Coronary artery (tissue), 2 donors: ENCODE measurements around the gene TMEM132D.

Source experiments
- DNase-seq: peaks from one replicate; pipeline ENCODE4 v3.0.0-alpha.2; 2017; ENCODE audit warnings: low spot score
- H3K27ac ChIP-seq, 2 donors: fragments of 200-600 bp; sonication (generic); one replicate each; pipeline ENCODE4 v1.5.1; 2016 to 2019
- H3K4me3 ChIP-seq: fragments of 200-600 bp; sonication (generic); 2 replicates; pipeline ENCODE4 v1.5.1; 2016; ENCODE audit warnings: mild to moderate bottlenecking, moderate library complexity
- TF ChIP-seq, protein P1 (sequence below): fragments of 200-600 bp; sonication (generic); IDR thresholded peaks from one replicate; pipeline ENCODE4 v1.5.1; 2019; ENCODE audit warnings: antibody characterized with exemption

The TMEM132D gene

DNA sequence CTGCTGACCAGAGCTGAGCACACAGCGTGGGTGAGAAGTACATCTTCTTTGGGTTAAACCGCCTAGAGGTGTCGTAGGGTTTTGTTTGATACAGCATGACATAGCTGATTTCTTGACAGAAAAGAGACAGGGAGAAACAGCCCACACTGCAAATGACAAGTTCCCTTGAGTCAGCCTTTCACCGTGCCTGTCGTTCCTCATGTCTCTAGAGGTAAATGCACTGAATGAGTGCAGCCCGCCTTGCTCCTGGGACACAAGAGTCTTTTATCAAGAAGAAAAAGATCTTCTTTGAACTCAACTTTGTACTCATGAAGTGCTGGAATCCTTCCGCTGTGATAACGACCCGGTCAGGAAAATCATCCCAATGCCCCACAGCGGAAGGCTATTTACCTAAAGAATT lies 77.6 kb downstream of the TMEM132D start:
- TF ChIP-seq, protein P1, sequence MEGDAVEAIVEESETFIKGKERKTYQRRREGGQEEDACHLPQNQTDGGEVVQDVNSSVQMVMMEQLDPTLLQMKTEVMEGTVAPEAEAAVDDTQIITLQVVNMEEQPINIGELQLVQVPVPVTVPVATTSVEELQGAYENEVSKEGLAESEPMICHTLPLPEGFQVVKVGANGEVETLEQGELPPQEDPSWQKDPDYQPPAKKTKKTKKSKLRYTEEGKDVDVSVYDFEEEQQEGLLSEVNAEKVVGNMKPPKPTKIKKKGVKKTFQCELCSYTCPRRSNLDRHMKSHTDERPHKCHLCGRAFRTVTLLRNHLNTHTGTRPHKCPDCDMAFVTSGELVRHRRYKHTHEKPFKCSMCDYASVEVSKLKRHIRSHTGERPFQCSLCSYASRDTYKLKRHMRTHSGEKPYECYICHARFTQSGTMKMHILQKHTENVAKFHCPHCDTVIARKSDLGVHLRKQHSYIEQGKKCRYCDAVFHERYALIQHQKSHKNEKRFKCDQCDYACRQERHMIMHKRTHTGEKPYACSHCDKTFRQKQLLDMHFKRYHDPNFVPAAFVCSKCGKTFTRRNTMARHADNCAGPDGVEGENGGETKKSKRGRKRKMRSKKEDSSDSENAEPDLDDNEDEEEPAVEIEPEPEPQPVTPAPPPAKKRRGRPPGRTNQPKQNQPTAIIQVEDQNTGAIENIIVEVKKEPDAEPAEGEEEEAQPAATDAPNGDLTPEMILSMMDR: no peak
- Histone ChIP-seq H3K27ac (no peak overlapping the region), H3K4me3 (no peak overlapping the region)
- DNase-seq: no peak

DNA sequence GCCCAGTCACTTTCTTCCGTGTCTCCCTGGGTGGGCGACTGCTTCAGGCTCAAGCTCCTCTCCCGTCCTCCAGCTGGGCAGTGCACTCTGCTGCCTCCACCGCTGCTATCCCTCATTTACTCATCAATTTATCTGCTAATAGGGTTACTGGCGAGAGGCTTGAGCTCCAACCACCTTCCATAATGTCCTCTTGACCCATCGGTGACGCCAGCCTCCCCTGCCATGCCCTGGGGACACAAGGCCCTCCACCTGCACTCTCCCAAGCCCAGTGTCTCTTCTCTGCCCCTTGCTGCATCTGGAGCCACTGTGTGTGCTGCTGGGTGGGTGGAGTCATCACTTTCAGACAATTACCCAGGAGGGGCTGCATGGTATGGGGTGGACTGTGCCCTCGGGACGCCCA lies 78.5 kb downstream of the TMEM132D start:
- H3K27ac ChIP-seq: no peak overlapping the region
- TF ChIP-seq, protein P1: no peak
- no peak for DNase-seq
- H3K4me3 ChIP-seq: no peak overlapping the region

DNA sequence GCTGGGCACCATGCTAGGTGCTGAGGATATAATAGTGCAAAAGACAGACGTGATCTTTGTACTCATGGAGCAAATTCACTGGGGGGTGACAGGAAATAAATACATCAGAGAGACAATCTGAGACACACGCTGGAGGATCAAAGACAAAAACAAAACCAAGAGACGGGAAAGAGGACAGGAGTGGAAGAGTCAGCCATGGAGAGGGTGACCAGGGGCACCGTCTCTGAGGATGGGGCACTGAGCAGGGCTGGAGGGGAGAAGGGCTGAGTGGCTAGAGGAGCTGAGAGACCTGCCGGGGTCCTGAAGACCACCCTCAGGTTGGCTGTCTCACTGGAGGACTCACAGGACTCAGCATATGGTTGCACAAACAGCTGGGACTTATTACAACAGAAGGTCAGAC lies 81.9 kb downstream of the TMEM132D start:
- Histone ChIP-seq H3K27ac (no peak overlapping the region), H3K4me3 (no peak overlapping the region)
- TF ChIP-seq, protein P1: no peak
- DNase-seq: no peak

DNA sequence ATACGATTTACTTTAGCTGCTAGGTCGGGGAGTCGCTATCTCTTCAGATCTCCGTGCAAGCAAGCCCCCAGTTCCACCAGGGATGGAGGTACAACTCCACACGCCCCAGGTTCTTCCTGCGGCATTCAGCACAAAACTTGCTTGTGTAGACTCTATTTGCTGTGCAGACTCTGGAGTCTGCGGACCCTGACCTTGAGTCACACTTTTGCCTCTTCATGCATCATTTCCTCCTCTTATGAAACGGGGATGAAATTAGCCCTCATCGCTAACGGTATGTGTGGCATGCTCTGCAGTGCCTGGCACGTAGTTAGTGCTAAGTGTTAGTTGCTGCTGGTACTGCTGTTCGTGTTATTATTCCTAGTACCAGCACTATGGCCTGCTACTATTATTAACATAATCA lies 84.4 kb downstream of the TMEM132D start:
- TF ChIP-seq, protein P1: no peak
- no peak for DNase-seq
- Histone ChIP-seq H3K4me3 (no peak overlapping the region), H3K27ac (no peak overlapping the region)

DNA sequence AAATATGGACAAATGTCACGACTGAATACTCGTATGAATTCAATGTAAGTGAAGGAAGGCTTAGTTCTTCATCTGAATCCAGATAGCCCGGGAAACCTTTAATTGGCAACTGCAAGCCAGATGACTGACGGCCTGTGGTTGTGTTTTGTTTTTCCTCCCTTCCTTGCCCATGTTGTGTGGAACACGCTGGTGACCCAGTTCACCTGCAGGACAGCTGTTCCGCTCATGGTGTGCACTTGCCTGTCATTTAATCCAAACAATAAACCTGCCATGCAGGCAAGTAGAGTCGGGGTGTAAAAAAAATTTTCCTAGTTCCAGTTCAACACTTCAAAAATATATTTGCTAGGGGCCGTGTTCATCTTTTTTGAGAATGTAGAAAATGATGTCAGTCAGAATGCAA lies 88.0 kb downstream of the TMEM132D start:
- Histone ChIP-seq H3K27ac (no peak overlapping the region), H3K4me3 (no peak overlapping the region)
- TF ChIP-seq, protein P1: no peak
- no peak for DNase-seq

DNA sequence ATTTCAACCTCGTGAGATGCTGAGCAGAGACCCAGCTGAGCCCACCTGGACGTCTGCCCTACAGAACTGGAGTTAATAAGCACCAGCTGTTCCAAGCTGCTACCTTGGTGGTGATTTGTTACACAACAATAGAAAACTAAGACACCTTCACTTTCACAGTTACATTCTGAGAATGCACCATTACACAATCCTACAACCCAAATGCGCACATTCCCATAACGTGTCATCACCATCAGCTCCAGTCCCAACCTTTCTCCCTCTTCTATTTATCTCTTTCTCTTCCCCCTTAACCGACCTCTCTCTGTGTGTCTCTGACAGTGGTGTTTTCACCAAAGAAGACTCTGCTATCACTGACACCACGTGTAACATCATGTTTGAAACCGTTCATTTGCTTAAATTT lies 91.9 kb downstream of the TMEM132D start:
- no peak overlapping the region for H3K4me3 ChIP-seq
- DNase-seq: no peak
- H3K27ac ChIP-seq: no peak overlapping the region
- TF ChIP-seq, protein P1: no peak

DNA sequence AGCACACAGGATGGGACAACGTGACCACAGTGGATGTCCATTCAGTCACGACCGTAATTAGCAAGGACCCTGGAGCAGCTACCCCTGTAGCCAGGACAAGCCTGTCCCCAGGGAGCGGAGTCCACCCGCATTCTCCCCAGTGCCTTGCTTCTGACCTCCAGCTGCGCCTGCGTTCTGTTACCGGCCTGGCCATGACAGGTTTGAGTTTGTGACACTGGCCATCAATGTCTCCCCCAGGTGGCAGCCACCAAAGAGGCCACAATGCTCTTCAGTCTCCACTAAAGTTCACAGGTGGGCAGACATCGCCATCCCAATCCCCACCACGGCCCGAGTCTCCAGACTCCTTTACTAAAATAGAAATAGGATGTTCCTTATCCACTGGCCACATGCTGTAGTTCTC lies 96.7 kb downstream of the TMEM132D start:
- Histone ChIP-seq H3K27ac (no peak overlapping the region), H3K4me3 (no peak overlapping the region)
- TF ChIP-seq, protein P1: no peak
- DNase-seq: no peak
